Smooth muscle cell of the brain vasculature (primary cell): ENCODE results near the gene CYFIP1.

Source experiments
- DNase-seq: peaks from one replicate; pipeline ENCODE4 v3.0.0-alpha.2; 2012; ENCODE audit warnings: low read depth, low spot score

The CYFIP1 gene

GRCh38 chr15:22918056-22918455 is 62.1 kb downstream of the CYFIP1 start:
- no peak for DNase-seq

- DNase-seq, result no peak
Observed at GRCh38 chr15:22917556-22917955, 62.6 kb downstream of the CYFIP1 start.

- no peak for DNase-seq
Observed at GRCh38 chr15:22916606-22917350, 63.4 kb downstream of the CYFIP1 start.

GRCh38 chr15:22915866-22916515 is 64.2 kb downstream of the CYFIP1 start:
- no peak for DNase-seq

- DNase-seq, result no peak
Observed at GRCh38 chr15:22913646-22914380, 66.4 kb downstream of the CYFIP1 start.

- no peak for DNase-seq
Observed at GRCh38 chr15:22912256-22912655, 67.9 kb downstream of the CYFIP1 start.

GRCh38 chr15:22911306-22911705 is 68.9 kb downstream of the CYFIP1 start:
- DNase-seq, result no peak

GRCh38 chr15:22908830-22909229 is 71.3 kb downstream of the CYFIP1 start:
- DNase-seq, result no peak

GRCh38 chr15:22907161-22907950 is 72.8 kb downstream of the CYFIP1 start:
- DNase-seq, result no peak

- no peak for DNase-seq
Observed at GRCh38 chr15:22904736-22905135, 75.4 kb downstream of the CYFIP1 start.

- DNase-seq, result no peak
Observed at GRCh38 chr15:22903961-22904534, 76.1 kb downstream of the CYFIP1 start.

GRCh38 chr15:22903427-22903826 is 76.7 kb downstream of the CYFIP1 start:
- DNase-seq, result no peak

GRCh38 chr15:22902981-22903380 is 77.2 kb downstream of the CYFIP1 start:
- no peak for DNase-seq

- DNase-seq, result no peak
Observed at GRCh38 chr15:22902578-22902977, 77.6 kb downstream of the CYFIP1 start.

- no peak for DNase-seq
Observed at GRCh38 chr15:22902046-22902445, 78.1 kb downstream of the CYFIP1 start.

GRCh38 chr15:22895465-22896190 is 84.5 kb downstream of the CYFIP1 start:
- DNase-seq, result no peak

- no peak for DNase-seq
Observed at GRCh38 chr15:22893881-22894280, 86.3 kb downstream of the CYFIP1 start.

- DNase-seq, result no peak
Observed at GRCh38 chr15:22893081-22893480, 87.1 kb downstream of the CYFIP1 start.

- no peak for DNase-seq
Observed at GRCh38 chr15:22892333-22892732, 87.8 kb downstream of the CYFIP1 start.

GRCh38 chr15:22891426-22892210 is 88.5 kb downstream of the CYFIP1 start:
- no peak for DNase-seq
